HG03159 (cell line): ENCODE data around the gene LLGL1.
"Not testable (repeated sequence)": the region's sequence is repeated elsewhere in the genome, so short reads cannot be mapped to it uniquely, and the experiment has no call there.

ENCODE experiments used
- ATAC-seq: cut with Tn5 transposase; IDR thresholded peaks from one replicate; pipeline ENCODE4 v1.9.1; 2021; ENCODE audit warnings: mild to moderate bottlenecking, moderate library complexity; ENCODE audit not compliant: unreplicated experiment

LLGL1 gene

GRCh38 chr17:18194394-18194793, 31.0 kb upstream of the LLGL1 start:
- no peak for ATAC-seq

DNA sequence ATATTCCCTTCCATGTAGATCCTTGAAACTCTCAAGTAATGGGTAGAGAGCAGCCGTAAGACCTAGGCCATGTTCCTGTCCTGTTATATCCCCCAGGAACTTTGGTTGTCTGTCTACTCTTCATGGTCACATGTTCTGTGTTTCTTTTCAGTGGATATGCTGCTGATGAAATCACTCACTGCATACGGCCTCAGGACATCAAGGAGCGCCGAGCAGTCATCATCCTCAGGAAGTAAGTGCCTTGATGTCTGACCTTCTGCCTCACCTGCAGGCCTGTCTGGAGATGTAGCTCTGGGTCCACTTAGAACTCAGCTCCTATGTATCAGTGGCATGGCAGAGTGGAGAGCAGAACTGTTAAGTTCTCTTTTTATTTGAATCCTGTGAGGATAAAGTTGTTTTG, 30.6 kb upstream of the LLGL1 start:
- ATAC-seq, result no peak

- ATAC-seq, result no peak
Observed at GRCh38 chr17:18195246-18195645, 30.2 kb upstream of the LLGL1 start.

- ATAC-seq, result no peak
Observed at GRCh38 chr17:18197535-18198194, 27.8 kb upstream of the LLGL1 start.

GRCh38 chr17:18198530-18198929, 26.9 kb upstream of the LLGL1 start:
- ATAC-seq, result no peak

- ATAC-seq, result no peak
Observed at GRCh38 chr17:18201108-18201507, 24.3 kb upstream of the LLGL1 start.

- ATAC-seq, result no peak
Observed at GRCh38 chr17:18203308-18203707, 22.1 kb upstream of the LLGL1 start.

- no peak for ATAC-seq
Observed at GRCh38 chr17:18205861-18206260, 19.6 kb upstream of the LLGL1 start.

DNA sequence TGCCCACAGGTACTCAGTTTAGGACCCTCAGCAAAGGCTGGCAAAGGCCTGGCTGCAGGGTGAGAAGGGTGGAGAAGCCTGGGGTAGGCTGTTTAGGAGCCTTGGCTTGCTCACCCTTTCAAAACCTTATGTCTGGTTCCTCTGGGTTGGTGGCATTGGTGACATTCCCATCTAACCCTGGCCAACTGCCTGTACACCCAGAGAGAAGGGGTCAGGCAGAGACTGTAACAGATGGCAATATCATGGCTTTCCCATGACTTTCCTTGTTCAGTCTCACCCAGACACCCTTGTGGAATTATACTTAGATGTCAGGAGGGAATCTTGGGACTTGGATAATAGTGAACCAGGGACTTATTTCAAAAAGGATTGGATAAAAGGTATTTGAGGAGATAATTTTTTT, 18.5 kb upstream of the LLGL1 start:
- no peak for ATAC-seq

- ATAC-seq, result no peak
Observed at GRCh38 chr17:18208092-18208491, 17.3 kb upstream of the LLGL1 start.

DNA sequence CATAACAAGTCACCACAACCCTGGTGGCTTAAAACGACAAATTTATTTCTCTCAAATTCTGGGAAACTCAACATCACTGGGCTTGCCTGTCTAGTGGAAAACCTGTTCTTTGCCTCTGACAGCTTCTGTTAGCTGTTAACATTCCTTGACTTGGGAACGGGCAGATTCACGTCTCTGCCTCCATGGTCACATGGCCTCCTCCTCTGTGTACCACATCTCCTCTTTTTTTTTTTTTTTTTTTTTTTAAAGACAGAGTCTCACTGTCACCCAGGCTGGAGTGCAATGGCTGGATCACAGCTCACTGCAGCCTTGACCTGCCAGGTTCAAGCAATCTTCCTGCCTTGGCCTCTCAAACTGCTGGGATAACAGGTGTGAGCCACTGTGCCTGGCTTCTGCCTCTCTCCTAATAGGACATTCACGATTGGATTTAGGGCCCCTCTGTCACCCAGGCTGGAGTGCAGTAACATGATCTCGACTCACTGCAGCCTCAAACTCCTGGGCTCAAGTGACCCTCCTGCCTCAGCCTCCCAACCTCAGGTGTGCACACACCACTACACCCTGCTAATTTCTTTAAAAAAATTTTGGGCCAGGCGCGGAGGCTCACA, 11.7 kb upstream of the LLGL1 start:
- ATAC-seq, result no peak

DNA sequence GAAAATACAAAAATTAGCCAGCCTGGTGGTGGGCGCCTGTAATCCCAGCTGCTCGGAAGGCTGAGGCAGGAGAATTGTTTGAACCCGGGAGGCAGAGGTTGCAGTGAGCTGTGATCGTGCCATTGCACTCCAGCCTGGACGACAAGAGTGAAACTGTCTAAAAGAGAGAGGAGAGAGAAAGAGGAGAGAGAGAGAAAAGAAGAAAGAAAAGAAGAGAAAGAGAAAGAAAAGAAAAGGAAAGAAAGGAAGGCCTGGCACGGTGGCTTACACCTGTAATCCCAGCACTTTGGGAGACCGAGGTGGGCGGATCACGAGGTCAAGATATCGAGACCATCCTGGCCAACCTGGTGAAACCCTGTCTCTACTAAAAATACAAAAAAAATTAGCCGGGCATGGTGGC, 8.5 kb upstream of the LLGL1 start:
- not testable (repeated sequence) for ATAC-seq

- ATAC-seq, result no peak
Observed at GRCh38 chr17:18217412-18218015, 7.9 kb upstream of the LLGL1 start.

DNA sequence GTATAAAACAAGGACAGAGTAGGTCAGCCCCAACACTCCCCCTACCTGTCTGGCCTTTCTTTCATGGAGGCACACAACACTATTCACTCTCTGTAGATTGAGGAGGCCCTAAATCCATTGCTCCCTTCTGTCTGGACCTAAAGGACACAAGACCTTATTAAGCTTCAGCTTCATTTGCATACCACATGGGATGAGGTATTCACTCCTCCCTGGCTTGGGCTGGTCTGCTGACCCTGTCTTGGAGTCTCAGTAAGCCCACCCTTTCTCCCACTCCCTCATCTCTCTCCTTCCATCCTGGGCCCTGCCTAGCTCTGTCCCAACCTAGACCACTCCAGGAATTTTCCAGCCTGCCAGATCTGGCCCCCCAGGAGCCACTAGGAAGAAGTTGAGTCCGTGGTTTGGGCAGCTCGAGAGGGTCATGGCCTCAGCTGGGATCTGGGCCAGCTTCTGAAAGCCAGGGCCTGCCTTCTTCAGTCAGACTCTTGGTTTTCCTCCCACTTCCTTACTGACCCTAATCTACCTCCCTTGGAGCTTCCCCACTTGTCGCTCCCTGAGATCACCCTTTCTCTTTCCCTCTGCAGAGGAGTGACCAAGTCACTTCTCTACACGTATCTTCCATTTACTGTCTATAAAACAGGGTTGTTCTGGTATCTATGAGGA, 6.5 kb upstream of the LLGL1 start:
- no peak for ATAC-seq

GRCh38 chr17:18224053-18224386, 1.4 kb upstream of the LLGL1 start:
- ATAC-seq, result no peak

DNA sequence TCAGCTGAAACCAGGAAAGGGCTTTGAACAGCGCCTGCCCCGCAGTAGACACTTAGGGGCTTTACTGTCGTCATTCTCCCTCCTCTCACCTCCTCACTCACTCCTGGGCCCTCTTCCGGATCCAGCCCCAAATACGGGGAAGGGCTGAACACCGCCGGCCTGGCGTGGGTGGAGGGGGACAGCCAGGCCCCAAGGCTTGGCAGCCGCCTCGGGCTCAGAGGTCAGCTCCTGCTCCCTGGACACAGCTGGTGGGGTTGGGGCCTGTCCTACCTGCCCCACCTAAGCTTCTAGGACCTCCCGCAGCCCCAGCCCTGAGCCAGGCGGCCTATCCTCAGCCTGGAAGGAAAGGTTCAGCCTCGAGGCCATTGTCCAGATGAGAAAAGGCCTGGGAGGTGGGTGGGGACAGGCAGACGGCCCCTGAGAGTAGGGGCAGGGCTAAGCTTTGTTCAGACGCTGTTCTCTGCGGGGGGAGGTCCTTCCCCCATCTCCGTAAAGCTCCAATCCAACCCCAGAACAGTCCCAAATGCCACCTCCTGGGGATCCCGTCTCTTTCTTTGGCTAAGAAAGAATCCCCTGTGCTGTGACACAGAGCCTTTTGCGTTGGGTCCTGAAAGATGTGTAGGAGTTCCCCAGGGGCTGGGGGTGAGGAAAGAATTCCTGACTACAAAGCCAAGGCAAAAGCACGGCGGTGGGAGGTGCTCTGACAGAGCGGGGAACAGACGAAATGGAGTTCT, 881 bp upstream of the LLGL1 start:
- ATAC-seq, result no peak

DNA sequence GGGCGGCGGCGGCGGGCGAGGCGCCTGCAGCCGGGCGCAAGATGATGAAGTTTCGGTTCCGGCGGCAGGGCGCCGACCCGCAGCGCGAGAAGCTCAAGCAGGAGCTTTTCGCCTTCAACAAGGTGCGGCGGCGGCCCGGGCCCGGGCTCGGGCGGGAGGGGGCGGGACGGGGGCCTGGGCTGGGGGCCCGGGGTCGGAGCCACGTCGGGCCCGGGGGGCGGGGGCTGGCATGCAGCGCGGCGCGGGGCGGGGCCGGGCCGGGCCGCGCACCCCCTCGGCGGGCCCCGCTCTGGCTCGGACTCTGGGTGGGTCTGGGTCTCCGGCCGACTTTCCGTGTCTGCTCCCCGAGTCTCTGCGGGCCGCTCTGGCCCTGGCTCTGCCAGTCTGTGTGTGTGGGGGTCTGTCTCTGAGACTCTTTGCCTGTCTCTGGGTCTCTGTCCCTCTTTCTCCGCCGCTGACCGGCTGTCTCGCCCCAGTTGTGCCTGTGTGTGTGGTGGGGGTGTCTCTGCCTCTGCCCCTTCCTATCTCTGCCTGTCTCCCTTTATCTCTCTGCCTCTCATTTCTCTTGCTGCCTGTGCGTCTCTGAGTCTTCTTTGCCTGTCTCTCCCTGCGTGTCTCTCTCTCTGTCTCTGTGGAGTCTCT, 328 bp downstream of the LLGL1 start:
- ATAC-seq, result peak; percentile 3

DNA sequence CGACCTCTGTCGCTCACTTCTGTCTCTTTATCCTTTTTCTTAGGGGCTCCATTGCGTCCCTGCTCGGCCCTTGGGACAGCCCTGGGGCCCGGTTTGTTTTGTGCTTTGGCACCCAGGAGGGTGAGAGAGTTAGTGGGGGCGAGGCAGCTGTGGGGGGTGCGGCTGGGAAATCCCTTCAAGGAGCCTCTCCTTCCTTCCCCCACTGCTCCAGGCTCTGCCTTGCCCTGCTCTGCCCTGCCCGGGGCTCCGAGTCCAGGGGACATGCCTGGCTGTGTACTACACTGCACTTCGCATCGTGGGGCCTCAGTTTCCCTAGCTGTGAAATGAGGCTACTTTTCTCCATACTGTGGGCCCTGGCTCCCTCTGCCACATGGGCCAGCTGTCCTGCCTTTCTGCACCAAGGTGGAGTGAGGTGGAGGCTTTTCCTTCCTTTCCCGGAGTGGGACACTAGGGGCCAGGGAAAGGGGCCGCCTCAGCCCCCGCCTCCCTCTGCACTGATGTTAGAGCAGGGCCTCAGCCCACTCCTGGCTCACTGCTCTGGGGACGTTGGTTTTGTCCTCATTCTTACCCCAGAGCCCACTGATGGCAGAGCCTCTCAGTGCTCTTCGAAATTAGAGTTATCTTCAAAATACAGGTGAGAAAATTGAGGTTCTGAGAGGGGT, 980 bp downstream of the LLGL1 start:
- no peak for ATAC-seq

DNA sequence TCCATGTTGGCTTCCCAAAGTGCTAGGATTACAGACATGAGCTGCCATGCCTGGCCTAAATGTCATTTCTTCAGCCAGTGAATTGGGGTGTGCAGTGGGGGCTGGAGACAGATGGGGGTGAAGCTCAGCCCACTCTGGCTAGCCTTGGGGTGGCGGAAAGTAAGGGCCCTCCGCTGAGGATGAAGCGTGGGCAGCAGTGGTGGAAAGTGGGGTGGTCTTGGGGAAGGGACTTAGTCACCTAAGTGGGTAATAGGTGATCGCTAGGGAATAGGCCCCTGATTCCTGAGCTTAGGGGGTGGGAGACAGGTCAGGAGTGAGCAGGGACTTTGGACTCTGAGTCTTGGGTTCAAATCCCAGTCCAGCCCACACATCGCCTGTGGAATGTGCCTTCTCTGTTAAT, 2.2 kb downstream of the LLGL1 start:
- ATAC-seq, result no peak

DNA sequence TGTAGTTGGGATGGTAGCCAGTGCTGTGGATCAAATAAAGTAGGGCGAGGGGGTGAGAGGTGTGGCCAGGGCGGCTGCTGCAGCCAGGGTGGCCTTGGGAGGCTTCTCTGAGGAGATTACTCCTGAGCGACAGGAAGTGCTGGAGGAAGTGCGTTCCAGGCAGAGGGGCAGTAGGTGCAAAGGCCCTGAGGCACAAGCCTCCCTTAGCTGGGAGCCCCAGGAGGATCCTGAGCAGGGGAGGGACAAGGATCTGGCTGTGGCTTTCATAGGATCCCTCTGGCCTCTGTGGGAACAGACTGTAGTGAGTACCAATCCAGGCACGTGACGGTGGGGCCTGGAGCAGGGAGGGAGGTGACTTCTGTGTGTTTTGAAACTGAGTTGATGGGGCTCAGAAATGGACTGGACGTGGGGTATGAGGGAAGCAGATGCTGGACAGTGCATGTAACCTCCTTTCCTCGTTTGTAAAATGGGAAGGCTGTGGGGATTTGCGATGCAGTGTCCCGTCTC, 2.8 kb downstream of the LLGL1 start:
- ATAC-seq, result no peak
